Neural progenitor cell (in vitro differentiated cells): ENCODE data around the gene LCT.
"Not testable (repeated sequence)": the region's sequence is repeated elsewhere in the genome, so short reads cannot be mapped to it uniquely, and the experiment has no call there.

Source experiments
- EZH2 ChIP-seq: fragments of 200-600 bp; sonication (generic); IDR thresholded peaks from 2 replicates; pipeline ENCODE4 v1.6.1; 2017; ENCODE audit warnings: antibody characterized with exemption, mild to moderate bottlenecking, moderate library complexity
- TF ChIP-seq, protein P1 (sequence below): fragments of 200-600 bp; sonication (generic); IDR thresholded peaks from 2 replicates; pipeline ENCODE4 v1.5.1; 2017; ENCODE audit warnings: antibody characterized with exemption, mild to moderate bottlenecking

DNA sequence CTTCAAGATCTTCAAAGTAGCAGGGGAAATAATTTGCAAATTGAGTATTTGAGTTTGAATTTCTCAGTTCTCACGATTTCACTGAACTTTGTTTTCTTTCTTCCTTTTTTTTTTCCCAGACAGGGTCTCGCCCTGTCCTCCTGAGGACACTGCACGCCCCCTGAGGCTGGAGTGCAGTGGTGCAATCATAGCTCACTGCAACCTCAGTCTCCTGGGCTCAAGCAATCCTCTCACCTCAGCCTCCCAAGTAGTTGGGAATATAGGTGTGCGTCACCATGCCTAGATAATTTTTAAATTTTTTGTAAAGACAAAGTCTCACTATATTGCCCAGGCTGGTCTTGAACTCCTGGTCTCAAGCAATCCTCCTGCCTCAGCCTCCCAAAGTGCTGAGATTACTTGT lies 41.3 kb downstream of the LCT start:
- TF ChIP-seq EZH2, result not testable (repeated sequence)
- TF ChIP-seq, protein P1, sequence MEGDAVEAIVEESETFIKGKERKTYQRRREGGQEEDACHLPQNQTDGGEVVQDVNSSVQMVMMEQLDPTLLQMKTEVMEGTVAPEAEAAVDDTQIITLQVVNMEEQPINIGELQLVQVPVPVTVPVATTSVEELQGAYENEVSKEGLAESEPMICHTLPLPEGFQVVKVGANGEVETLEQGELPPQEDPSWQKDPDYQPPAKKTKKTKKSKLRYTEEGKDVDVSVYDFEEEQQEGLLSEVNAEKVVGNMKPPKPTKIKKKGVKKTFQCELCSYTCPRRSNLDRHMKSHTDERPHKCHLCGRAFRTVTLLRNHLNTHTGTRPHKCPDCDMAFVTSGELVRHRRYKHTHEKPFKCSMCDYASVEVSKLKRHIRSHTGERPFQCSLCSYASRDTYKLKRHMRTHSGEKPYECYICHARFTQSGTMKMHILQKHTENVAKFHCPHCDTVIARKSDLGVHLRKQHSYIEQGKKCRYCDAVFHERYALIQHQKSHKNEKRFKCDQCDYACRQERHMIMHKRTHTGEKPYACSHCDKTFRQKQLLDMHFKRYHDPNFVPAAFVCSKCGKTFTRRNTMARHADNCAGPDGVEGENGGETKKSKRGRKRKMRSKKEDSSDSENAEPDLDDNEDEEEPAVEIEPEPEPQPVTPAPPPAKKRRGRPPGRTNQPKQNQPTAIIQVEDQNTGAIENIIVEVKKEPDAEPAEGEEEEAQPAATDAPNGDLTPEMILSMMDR, result peak; percentile 12
